GM18873 (cell line): ENCODE data around the gene FADS1.

Experiments
- ATAC-seq: cut with Tn5 transposase; IDR thresholded peaks from one replicate; pipeline ENCODE4 v1.9.1; 2021; ENCODE audit warnings: mild to moderate bottlenecking, moderate library complexity, moderate number of reproducible peaks; ENCODE audit not compliant: unreplicated experiment, low FRiP score

Gene FADS1

GRCh38 chr11:61846362-61847020, 29.7 kb upstream of the FADS1 start:
- no peak for ATAC-seq

- ATAC-seq, result no peak
Observed at GRCh38 chr11:61844909-61845565, 28.2 kb upstream of the FADS1 start.

- ATAC-seq, result no peak
Observed at GRCh38 chr11:61842528-61842820, 25.7 kb upstream of the FADS1 start.

- ATAC-seq, result no peak
Observed at GRCh38 chr11:61841636-61842527, 25.1 kb upstream of the FADS1 start.

- no peak for ATAC-seq
Observed at GRCh38 chr11:61840371-61840770, 23.6 kb upstream of the FADS1 start.

GRCh38 chr11:61839742-61840141, 22.9 kb upstream of the FADS1 start:
- no peak for ATAC-seq

- ATAC-seq, result no peak
Observed at GRCh38 chr11:61838921-61839320, 22.1 kb upstream of the FADS1 start.

- ATAC-seq, result no peak
Observed at GRCh38 chr11:61838501-61838900, 21.7 kb upstream of the FADS1 start.

GRCh38 chr11:61837411-61838005, 20.7 kb upstream of the FADS1 start:
- no peak for ATAC-seq

GRCh38 chr11:61836193-61836592, 19.4 kb upstream of the FADS1 start:
- no peak for ATAC-seq

- peak; percentile 75 for ATAC-seq
Observed at GRCh38 chr11:61834278-61835048, 17.7 kb upstream of the FADS1 start.

GRCh38 chr11:61833926-61834277, 17.1 kb upstream of the FADS1 start:
- ATAC-seq, result no peak

GRCh38 chr11:61833471-61833870, 16.7 kb upstream of the FADS1 start:
- no peak for ATAC-seq

- ATAC-seq, result no peak
Observed at GRCh38 chr11:61832754-61833153, 16.0 kb upstream of the FADS1 start.

- ATAC-seq, result no peak
Observed at GRCh38 chr11:61832207-61832606, 15.4 kb upstream of the FADS1 start.

GRCh38 chr11:61830237-61831105, 13.7 kb upstream of the FADS1 start:
- ATAC-seq, result no peak

- no peak for ATAC-seq
Observed at GRCh38 chr11:61829806-61830205, 13.0 kb upstream of the FADS1 start.

- no peak for ATAC-seq
Observed at GRCh38 chr11:61828629-61829407, 12.0 kb upstream of the FADS1 start.

- no peak for ATAC-seq
Observed at GRCh38 chr11:61828379-61828628, 11.5 kb upstream of the FADS1 start.
